Naive thymus-derived CD4-positive, alpha-beta T cell (primary cell): ENCODE measurements around the gene LRP1. TPM values are rescaled to one million over a fixed set of nuclear protein-coding genes. Genes with fewer than 3 reads are reported as not detected.

Experiments
- ATAC-seq: fragments of 150-1000 bp; cut with Tn5 transposase; 2 replicates; pipeline ENCODE4 v1.10.0; 2021; ENCODE audit warnings: mild to moderate bottlenecking, moderate library complexity
- CTCF ChIA-PET: fragments of 350-600 bp; sonication (Branson Sonifier 250); formaldehyde crosslinking; loops from one replicate; lab custom pipeline; 2021; ENCODE audit warnings: antibody characterized with exemption; lab: Charles Lee
- POLR2A ChIA-PET: fragments of 350-600 bp; sonication (Branson Sonifier 250); formaldehyde crosslinking; loops from one replicate; lab custom pipeline; 2021; ENCODE audit warnings: antibody characterized with exemption, inconsistent platforms; lab: Charles Lee
- DNase-seq, 9 donors: peaks; one replicate each; pipeline versions ENCODE4 v3.0.0 to v3.0.0-alpha.2; 2020 to 2022; ENCODE audit warnings: mixed read lengths in 1 of 9
- H3K27ac ChIP-seq: one replicate; pipeline ENCODE4 v1.7.0; 2013; ENCODE audit warnings: mild to moderate bottlenecking, low read depth, low read length, moderate library complexity
- H3K27me3 ChIP-seq, 2 donors: one replicate each; pipeline ENCODE4 v1.7.0; 2013; ENCODE audit warnings: low read length in 2 of 2, mild to moderate bottlenecking in 2 of 2, moderate library complexity in 2 of 2; ENCODE audit not compliant: control insufficient read depth in 2 of 2, insufficient read depth in 2 of 2
- H3K36me3 ChIP-seq, 3 experiments: 1 replicate in 2 of 3; 2 replicates in 1 of 3; pipeline ENCODE4 v1.7.0; 2013; ENCODE audit warnings: low read length in 3 of 3, mild to moderate bottlenecking in 3 of 3, moderate library complexity in 1 of 3; ENCODE audit not compliant: insufficient read depth in 3 of 3, control insufficient read depth in 2 of 3
- H3K4me1 ChIP-seq, 2 donors: one replicate each; pipeline ENCODE4 v1.7.0; 2013; ENCODE audit warnings: low read length in 2 of 2, mild to moderate bottlenecking in 2 of 2, moderate library complexity in 1 of 2; ENCODE audit not compliant: control insufficient read depth in 2 of 2, insufficient read depth in 2 of 2
- H3K4me3 ChIP-seq: 2 replicates; pipeline ENCODE4 v1.7.0; 2013; ENCODE audit warnings: mild to moderate bottlenecking, low read length
- H3K9me3 ChIP-seq, 3 experiments: 1 replicate in 2 of 3; 2 replicates in 1 of 3; pipeline ENCODE4 v1.7.0; 2013; ENCODE audit warnings: low read length in 3 of 3; ENCODE audit not compliant: control insufficient read depth in 2 of 3
- H3K27ac Mint-ChIP-seq, 9 donors: one replicate each; pipeline ENCODE4 v1.8.0; 2020 to 2022; ENCODE audit warnings: mixed read lengths in 9 of 9, mild to moderate bottlenecking in 8 of 9, moderate library complexity in 5 of 9, inconsistent platforms in 2 of 9
- H3K27me3 Mint-ChIP-seq, 5 donors: one replicate each; pipeline ENCODE4 v1.8.0; 2021 to 2022; ENCODE audit warnings: mixed read lengths in 5 of 5, mild to moderate bottlenecking in 1 of 5
- H3K36me3 Mint-ChIP-seq, 5 donors: one replicate each; pipeline ENCODE4 v1.8.0; 2020 to 2022; ENCODE audit warnings: mixed read lengths in 5 of 5, mild to moderate bottlenecking in 3 of 5, inconsistent platforms in 1 of 5
- H3K4me1 Mint-ChIP-seq, 7 donors: one replicate each; pipeline ENCODE4 v1.8.0; 2020 to 2022; ENCODE audit warnings: mixed read lengths in 7 of 7, mild to moderate bottlenecking in 3 of 7, inconsistent platforms in 1 of 7
- H3K4me3 Mint-ChIP-seq, 10 donors: one replicate each; pipeline ENCODE4 v1.8.0; 2020 to 2022; ENCODE audit warnings: mild to moderate bottlenecking in 10 of 10, mixed read lengths in 10 of 10, moderate library complexity in 6 of 10, inconsistent platforms in 2 of 10
- H3K9me3 Mint-ChIP-seq, 11 donors: one replicate each; pipeline ENCODE4 v1.8.0; 2020 to 2022; ENCODE audit warnings: mixed read lengths in 11 of 11, mild to moderate bottlenecking in 4 of 11, inconsistent platforms in 1 of 11, moderate library complexity in 1 of 11
- intact Hi-C, 2 donors: fragments of 100-400 bp; cut with micrococcal nuclease; formaldehyde crosslinking; loops; one replicate each; pipeline ENCODE4 v1.15.1; 2023
- polyA plus RNA-seq, 2 donors: library from polyadenylated mRNA; unstranded; fragments of 300-500 nt; fragmentation: Illumina TruSeq; gene quantifications; one replicate each; pipeline ENCODE4 v1.2.3, GENCODE V29; 2021
- total RNA-seq, 6 experiments: library from RNA in 5 of 6; stranded (reverse) in 5 of 6; gene quantifications; 1 replicate in 5 of 6; 2 replicates in 1 of 6; pipeline ENCODE4 v1.2.3 and lab custom pipeline; 2021 to 2026

Gene LRP1
- total and polyA plus RNA-seq, 7 experiments from 2014 or later, result 0.58 to 119 (median 10.5) TPM

DNA sequence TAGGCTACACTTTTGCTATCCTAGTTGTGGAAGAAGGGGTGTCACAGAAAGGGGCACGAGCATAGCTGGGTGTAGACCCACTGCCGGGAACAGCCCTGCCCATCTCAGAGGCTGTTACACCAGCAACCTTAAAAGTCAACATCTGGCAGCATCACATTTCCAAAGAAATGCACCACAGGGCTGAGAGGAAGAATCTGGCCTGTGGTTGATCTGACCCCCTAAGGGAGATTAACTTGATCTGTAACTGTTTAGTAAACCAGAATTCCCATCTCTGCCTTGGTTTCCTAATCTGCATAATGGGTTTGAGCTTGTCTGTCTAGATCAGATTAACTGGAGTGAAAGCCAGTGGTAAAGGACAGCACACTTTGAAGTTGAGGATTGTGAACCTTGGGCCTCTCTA lies 17.8 kb downstream of the LRP1 start:
- H3K27ac Mint-ChIP-seq, result no peak overlapping the region
- Histone ChIP-seq H3K36me3 (peaks cover 0 to 7% (median 0%) of the 10 kb centered on the region in 3 experiments), H3K4me3 (no peak overlapping the region), H3K27ac (no peak overlapping the region), H3K27me3 (no peaks in the 10 kb centered on the region), H3K4me1 (no peaks in the 10 kb centered on the region), H3K9me3 (no peaks in the 10 kb centered on the region)
- DNase-seq (no peak), ATAC-seq (no peak)
- H3K4me3 Mint-ChIP-seq, result no peak overlapping the region
- ChIA-PET POLR2A (no interaction called here), CTCF (no interaction called here)
- H3K36me3 Mint-ChIP-seq, result peaks cover 0 to 27% (median 0%) of the 10 kb centered on the region in 5 donors
- intact Hi-C loops, result no loop called here
- H3K27me3 Mint-ChIP-seq, result no peaks in the 10 kb centered on the region
- no peaks in the 10 kb centered on the region for H3K9me3 Mint-ChIP-seq
- H3K4me1 Mint-ChIP-seq, result peaks cover 0 to 16% (median 11%) of the 10 kb centered on the region in 7 donors

DNA sequence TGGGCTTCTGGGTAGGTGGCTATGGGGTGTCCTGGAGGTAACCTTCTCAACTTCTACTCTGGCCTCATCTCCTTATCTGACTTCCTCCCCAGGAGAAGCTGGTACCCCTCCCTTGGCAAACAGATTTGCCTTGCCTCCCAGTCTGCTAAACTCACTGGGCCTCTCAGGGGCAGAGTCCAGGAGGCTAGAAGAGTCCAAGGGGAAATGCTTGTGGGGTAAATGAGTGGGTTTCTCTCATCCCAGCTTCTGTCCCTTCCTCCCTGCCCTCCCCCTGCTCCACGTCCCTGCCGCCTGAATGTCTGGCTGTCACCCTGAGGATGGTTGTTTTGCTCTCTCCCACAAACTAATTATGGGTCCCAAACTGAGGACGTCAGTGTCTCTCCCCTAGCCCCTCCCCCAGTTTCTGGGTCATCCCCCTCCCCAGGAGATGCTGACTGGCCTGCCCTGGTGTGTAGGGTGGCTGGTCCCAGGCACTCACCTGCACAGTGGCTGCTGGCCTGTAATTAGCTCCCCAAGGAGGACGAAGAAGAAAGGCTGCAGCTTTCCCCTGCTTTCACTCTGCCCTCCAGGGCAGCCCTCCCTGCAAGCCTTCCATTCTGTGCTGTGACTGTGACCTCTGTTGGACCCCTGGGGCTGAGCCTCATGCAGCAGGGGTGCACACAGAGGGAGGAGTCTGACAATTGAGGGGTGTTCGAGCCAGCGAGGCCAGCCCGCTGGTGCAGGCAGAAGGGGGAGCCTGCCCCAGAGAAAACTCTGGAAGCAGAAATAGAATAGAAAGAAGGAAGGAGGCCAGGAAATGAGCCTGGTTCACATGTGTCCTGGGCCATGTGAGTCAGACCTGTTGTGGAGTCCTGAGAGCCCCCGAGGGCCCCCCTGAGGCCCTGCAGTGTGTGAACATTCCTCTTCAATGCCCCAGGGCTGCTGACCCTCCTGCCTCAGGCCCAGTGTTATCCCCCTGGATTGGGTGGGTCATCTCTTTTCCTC lies 19.0 kb downstream of the LRP1 start, which contains the start of gene LRP1-AS:
LRP1-AS (minus strand) TSS at position 659 of the 984 bp plus-strand sequence.
- POLR2A ChIA-PET, result no interaction called here
- Histone ChIP-seq H3K4me3 (no peak within 1 kb of the TSS), H3K27ac (no peak within 1 kb of the TSS), H3K27me3 (no peaks in the 10 kb centered on the region), H3K4me1 (no peaks in the 10 kb centered on the region), H3K9me3 (no peaks in the 10 kb centered on the region), H3K36me3 (peaks cover 0 to 7% (median 0%) of the 10 kb centered on the region in 3 experiments)
- Mint-ChIP-seq H3K4me1 (peaks cover 0 to 19% (median 11%) of the 10 kb centered on the region in 7 donors), H3K36me3 (peaks cover 0 to 27% (median 0%) of the 10 kb centered on the region in 5 donors), H3K9me3 (no peaks in the 10 kb centered on the region), H3K27me3 (no peaks in the 10 kb centered on the region), H3K27ac (no peak within 1 kb of the TSS), H3K4me3 (no peak within 1 kb of the TSS)
- peak; percentile 43 for ATAC-seq
- CTCF ChIA-PET, result no interaction called here
- intact Hi-C loops, result no loop called here
- DNase-seq, result no peak

DNA sequence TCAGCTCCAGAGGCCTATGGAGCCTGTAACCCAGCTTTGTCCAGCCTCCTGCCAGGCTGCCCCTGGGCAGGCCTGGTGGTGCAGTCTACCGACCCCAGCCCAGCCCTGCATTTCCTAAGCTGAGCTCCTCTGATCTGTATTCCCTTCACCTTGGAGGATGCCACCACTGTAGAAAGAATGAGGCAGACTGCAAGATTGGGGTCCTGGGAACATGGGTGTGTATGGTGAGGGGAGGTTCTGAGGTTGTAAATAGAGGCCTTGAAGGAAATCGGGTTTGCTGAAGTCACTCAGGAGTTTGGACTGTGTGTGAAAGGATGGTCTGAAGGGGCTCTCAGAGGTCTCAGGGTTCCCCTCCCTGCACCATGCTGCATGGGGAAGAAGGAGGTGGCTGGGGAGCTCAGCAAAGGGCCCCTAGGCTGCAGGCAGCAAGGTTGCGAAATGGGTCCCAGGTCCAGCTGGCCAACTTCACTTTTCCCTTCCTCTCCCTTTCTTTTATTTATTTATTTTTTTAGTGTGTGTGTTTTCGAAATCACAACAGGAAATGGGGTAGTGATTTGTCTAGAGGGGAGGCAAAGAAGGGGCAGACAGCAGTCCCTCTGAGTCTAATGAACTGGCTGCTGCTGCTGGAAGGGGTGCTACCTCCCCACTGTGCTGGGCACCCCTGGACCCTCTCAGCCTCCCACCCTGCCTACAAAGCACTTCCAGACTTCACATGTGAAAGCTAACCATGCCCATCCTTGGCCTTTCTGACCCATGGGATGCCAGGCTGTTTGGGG lies 20.4 kb downstream of the LRP1 start:
- Mint-ChIP-seq H3K27me3 (no peaks in the 10 kb centered on the region), H3K4me1 (peaks cover 0 to 21% (median 4%) of the 10 kb centered on the region in 7 donors), H3K9me3 (no peaks in the 10 kb centered on the region), H3K27ac (no peak overlapping the region), H3K4me3 (no peak overlapping the region), H3K36me3 (peaks cover 0 to 27% (median 0%) of the 10 kb centered on the region in 5 donors)
- intact Hi-C loops, result no loop called here
- POLR2A ChIA-PET, result no interaction called here
- Histone ChIP-seq H3K9me3 (no peaks in the 10 kb centered on the region), H3K27me3 (no peaks in the 10 kb centered on the region), H3K36me3 (peaks cover 0 to 7% (median 0%) of the 10 kb centered on the region in 3 experiments), H3K4me3 (no peak overlapping the region), H3K4me1 (no peaks in the 10 kb centered on the region), H3K27ac (no peak overlapping the region)
- DNase-seq (no peak), ATAC-seq (no peak)
- CTCF ChIA-PET, result interaction anchor here (0.5 to 1.6 kb wide), 3 partner anchors 19 to 36 kb away, joined by 3 to 4 read pairs (median 4); no protein-coding TSS in a partner anchor

- Mint-ChIP-seq H3K36me3 (peaks cover 0 to 30% (median 0%) of the 10 kb centered on the region in 5 donors), H3K4me3 (no peak overlapping the region), H3K9me3 (no peaks in the 10 kb centered on the region), H3K27ac (peak overlapping the region in 1 of 9 donors; percentile 74), H3K4me1 (peaks cover 0 to 19% (median 0%) of the 10 kb centered on the region in 7 donors), H3K27me3 (no peaks in the 10 kb centered on the region)
- H3K4me3 ChIP-seq, result no peak overlapping the region
- POLR2A ChIA-PET, result no interaction called here
- ATAC-seq, result no peak
- H3K27ac ChIP-seq, result no peak overlapping the region
- intact Hi-C loops, result no loop called here
- peaks cover 0 to 7% (median 0%) of the 10 kb centered on the region in 3 experiments for H3K36me3 ChIP-seq
- H3K27me3 ChIP-seq, result no peaks in the 10 kb centered on the region
- H3K4me1 ChIP-seq, result no peaks in the 10 kb centered on the region
- CTCF ChIA-PET, result interaction anchor here (1.6 kb wide), 1 partner anchor 25 kb away, joined by 4 read pairs; no protein-coding TSS in a partner anchor
- no peak for DNase-seq
- no peaks in the 10 kb centered on the region for H3K9me3 ChIP-seq
These were observed 21.1 kb downstream of the LRP1 start for GRCh38 chr12:57149245-57149900.

DNA sequence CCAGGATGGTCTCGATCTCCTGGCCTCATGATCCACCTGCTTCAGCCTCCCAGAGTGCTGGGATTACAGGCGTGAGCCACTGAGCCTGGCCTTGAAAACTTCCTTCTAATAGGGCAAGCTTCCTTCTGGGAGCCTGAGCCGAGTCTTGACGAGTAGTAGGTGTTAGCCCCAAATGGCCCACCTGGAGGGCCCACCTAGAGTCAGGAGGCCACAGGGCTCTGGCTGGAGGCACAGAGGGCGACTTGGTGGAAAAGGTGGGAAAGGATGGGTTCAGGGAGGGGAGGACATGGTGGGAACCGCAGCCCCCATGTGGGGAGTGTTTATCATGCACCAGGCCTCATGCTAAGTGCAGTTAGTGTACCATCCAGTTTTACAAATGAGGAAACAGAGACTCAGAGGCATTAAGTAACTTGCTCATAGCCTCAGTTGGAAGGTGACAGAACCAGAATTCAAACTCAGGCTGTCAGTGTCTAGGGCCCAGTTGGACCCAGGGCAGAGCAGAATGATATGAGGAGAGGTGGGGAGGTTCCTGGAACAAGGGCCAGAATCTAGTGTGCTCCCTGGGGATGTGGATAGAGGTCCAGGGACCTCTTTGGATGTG lies 22.2 kb downstream of the LRP1 start:
- Mint-ChIP-seq H3K4me3 (no peak overlapping the region), H3K27me3 (no peaks in the 10 kb centered on the region)
- POLR2A ChIA-PET, result no interaction called here

More for the DNA sequence above, 22.2 kb downstream of the LRP1 start:
- H3K27ac ChIP-seq, result no peak overlapping the region
- Mint-ChIP-seq H3K36me3 (peaks cover 0 to 28% (median 0%) of the 10 kb centered on the region in 5 donors), H3K9me3 (no peaks in the 10 kb centered on the region), H3K27ac (no peak overlapping the region), H3K4me1 (peaks cover 0 to 19% (median 0%) of the 10 kb centered on the region in 7 donors)
- intact Hi-C loops, result no loop called here
- no peaks in the 10 kb centered on the region for H3K27me3 ChIP-seq
- CTCF ChIA-PET, result interaction anchor here (0.6 to 0.7 kb wide), 2 partner anchors 32 to 175 kb away, joined by 3 to 4 read pairs; no protein-coding TSS in a partner anchor
- DNase-seq (no peak), ATAC-seq (no peak)
- H3K36me3 ChIP-seq, result peaks cover 0 to under 1% (median 0%) of the 10 kb centered on the region in 3 experiments
- no peaks in the 10 kb centered on the region for H3K9me3 ChIP-seq
- H3K4me3 ChIP-seq, result no peak overlapping the region
- no peaks in the 10 kb centered on the region for H3K4me1 ChIP-seq
